Measurements from ENCODE around the gene TRAF3IP3.

TRAF3IP3 gene, protein sequence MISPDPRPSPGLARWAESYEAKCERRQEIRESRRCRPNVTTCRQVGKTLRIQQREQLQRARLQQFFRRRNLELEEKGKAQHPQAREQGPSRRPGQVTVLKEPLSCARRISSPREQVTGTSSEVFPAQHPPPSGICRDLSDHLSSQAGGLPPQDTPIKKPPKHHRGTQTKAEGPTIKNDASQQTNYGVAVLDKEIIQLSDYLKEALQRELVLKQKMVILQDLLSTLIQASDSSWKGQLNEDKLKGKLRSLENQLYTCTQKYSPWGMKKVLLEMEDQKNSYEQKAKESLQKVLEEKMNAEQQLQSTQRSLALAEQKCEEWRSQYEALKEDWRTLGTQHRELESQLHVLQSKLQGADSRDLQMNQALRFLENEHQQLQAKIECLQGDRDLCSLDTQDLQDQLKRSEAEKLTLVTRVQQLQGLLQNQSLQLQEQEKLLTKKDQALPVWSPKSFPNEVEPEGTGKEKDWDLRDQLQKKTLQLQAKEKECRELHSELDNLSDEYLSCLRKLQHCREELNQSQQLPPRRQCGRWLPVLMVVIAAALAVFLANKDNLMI

DNA sequence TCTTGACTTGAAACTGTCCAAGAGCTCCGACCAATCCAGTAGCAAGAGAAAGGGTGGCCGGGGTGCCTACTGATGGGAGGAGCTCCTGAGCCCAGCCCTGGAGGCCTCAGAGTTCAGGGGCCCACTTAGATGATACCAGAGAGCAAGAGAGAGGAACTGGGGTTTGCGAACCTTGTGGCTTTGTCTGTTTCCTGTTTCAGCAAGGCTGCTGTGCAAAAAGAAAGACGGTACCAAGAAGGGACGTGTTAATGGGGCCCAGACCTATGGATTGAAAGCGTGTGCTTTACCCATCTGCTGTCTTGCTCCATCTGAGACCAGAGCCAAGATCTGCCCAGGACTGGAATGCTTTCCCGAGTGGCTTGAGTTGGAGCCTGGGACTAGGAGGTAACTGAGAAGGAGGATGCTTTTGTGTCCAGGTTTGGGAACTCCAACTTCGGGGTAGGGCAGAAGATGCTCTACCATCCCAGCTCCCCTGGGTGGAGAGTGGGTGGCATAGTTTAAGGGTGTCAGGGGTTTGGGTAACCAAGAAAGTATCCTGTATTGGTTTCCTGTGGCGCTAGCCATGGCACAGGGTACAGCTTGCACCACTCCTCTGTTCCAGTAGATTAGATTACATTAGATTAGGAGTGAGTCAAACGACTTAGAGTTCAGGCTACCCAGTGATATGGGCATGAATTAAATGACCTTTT lies at the start of gene TRAF3IP3:
TSS of gene TRAF3IP3 (plus strand) at position 128 of the 689 bp plus-strand sequence. CDS start 3,987 bp downstream, outside the sequence.
- peak; percentile 95 for DNase-seq (ENCODE audit: low spot score)

DNA sequence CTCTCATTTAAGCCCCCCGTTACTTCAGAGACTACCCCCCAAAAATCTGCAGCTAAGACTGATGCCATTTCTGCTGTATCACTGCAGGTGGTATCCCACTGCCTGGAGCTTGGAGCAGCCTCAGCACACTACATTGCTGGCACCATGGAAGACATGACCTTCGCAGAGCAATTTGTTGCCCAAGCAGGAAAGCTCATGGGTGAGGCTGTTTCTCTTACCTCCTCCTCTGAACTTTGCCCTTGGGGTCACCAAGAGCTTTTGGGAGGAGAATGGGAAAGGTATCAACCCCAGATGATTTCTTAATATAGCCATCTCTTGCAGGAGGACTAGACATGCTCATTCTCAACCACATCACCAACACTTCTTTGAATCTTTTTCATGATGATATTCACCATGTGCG lies 49.2 kb upstream of the TRAF3IP3 start:
- no peak for DNase-seq (ENCODE audit: low spot score)

DNA sequence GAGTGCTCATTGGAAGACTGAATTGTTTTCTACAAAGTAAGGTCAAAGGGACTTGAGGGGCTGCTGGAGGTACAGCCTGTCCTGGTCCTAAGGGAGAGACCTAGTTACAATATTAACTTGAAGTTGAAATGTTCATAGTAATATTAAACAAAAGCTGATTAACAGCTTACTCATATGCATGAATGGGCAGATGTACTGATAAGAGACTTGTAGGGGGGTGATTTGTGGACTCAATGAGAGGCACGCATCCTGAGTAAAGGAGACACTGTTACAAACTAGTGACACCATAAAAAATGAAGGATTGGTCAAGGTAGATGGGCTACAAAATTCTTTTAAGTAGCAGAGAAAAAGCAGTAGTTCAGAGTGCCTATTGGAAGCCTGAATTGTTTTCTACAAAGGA lies 48.5 kb upstream of the TRAF3IP3 start:
- DNase-seq (ENCODE audit: low spot score) = no peak

DNA sequence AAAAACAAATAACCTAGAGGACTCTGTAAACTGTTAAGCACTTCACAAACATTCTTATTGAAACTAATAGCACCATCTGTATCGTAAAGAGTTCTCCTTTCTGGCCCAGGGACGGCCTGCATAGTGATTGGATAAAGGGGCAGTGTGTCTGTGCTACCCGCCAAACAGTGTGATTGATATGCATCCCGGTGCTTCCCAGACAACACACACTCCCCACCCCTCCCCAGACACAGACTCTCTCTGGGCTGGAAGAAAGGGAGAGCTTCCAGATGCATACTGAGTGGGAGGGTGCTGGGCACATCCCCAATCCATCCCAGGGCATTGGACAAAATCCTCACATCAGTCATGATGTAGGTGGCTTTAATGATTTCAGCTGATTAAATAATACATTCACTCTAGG lies 47.6 kb upstream of the TRAF3IP3 start:
- DNase-seq (ENCODE audit: low spot score) = no peak

DNA sequence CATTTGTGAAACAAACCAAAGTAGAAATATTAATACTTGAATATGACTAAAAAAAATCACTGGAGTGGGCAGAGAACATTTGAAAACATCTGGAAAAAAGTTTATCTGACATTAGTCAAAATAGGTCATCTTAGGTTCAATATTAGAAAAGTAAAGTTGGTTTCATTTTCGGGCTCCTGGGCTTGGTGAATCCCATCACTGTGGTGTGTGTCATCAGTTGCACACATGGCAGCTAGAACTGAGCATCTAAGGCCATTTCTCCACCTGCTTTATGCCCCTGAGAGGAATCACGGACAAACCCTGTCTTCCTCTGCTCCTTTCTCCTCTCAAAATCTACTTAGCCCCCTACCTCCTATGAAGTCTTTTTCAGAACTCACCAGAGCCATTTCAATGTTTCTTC lies 45.8 kb upstream of the TRAF3IP3 start:
- peak; percentile 60 for DNase-seq (ENCODE audit: low spot score)

DNA sequence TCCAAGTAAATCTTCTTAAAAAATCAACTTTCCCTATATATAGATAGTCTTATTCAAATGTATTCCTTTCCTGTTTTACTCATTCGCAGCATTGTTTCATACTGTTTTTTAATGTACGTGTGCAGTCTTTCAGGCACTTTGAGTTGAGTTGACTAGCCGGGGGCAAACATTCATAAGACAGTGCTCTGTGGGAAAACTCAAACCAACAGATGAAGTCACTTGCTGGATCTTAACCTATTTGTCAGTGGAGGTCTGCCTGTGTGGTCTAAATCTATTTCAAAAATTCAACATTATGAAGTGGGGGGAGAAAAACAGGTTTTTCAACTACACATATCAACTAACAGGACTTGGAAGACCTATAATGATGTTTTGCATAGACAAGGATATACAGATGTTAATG lies 45.0 kb upstream of the TRAF3IP3 start:
- no peak for DNase-seq (ENCODE audit: low spot score)

DNA sequence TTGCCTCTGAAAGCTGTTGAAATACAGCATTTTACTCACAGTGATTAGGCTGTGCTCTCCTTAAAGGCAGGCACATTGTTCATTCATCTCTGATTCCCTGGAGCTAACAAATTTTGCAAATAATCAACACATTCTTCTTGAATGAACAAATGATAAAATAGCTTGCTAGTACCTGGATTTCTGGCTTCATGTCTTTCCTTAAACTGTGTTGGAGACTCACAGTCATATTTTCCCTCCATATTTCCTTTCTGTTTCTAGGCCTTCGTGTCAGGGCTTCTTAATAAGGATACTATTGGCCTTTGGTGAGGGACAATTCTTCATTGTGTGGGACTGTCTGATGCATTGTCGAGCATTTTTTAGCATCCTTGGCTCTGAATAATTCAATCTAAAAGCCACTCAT lies 41.5 kb upstream of the TRAF3IP3 start:
- no peak for DNase-seq (ENCODE audit: low spot score)

DNA sequence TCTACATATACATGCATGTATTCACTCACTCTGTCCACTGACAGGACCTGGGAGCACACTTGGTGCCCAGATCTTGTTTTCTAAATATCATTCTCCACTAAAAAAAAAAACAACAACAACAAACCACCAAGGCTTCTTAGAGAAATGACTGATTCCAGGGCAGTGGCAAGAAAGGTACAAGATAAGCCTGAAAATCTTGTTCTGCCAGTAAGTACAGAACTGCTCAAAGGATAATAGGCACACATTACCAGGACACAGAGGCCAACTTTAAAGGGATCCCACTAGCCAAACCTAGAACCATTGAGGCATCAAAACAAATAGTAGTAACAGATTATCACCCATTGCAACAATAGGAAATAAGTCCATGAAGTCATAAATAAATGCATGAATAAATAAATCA lies 40.5 kb upstream of the TRAF3IP3 start:
- DNase-seq (ENCODE audit: low spot score) = no peak

DNA sequence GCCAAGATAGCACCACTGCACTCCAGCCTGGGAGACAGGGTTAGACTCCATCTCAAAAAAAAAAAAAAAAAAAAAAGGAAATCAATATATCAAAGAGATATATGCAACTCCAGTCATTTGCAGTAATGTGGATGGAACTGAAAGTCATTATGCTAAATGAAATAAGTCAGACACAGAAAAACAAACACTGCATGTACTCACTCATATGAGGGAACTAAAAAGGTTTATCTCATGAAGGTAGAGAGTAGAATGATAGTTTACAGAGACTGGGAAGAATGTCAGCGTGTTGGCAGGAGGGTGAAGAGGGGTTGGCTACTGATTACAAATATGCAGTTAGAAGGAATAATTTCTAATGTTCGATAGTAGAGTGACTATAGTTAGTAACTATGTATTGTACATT lies 38.0 kb upstream of the TRAF3IP3 start:
- no peak for DNase-seq (ENCODE audit: low spot score)

DNA sequence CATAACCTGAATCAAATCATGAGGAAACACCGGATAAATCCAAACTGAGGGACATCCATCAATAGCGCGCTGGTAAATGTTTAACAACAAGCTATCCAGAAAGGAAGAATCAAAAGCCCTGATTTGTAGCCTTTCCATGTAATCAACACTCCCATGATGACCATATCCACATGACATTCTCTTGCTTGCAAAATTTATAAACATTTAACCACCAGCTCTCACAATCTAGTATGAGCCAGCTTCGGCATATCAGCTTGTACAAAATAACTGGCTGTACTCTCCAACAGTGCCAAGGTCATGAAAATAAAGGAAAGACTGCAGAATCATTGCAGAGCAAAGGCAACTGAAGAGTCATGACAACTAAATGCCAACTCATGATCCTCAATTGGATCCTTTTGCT lies 35.5 kb upstream of the TRAF3IP3 start:
- DNase-seq (ENCODE audit: low spot score) = no peak

DNA sequence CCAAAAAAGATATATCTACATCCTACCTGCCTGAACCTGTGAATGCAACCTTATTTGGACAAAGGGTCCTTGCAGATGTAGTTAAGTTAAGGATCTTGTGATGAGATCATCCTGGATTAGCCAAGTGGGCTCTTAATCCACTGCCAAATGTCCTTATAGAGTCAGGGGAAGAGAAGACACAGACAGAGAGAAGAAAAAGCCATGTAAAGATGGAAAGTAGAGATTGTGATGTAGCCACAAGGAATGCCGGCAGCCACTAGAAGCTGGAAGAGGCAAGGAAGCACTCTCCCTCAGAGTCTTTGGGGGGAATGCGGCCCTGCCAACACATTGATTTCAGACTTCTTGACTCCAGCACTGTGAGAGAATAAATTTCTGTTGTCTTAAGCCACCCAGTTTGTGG lies 35.0 kb upstream of the TRAF3IP3 start:
- no peak for DNase-seq (ENCODE audit: low spot score)

DNA sequence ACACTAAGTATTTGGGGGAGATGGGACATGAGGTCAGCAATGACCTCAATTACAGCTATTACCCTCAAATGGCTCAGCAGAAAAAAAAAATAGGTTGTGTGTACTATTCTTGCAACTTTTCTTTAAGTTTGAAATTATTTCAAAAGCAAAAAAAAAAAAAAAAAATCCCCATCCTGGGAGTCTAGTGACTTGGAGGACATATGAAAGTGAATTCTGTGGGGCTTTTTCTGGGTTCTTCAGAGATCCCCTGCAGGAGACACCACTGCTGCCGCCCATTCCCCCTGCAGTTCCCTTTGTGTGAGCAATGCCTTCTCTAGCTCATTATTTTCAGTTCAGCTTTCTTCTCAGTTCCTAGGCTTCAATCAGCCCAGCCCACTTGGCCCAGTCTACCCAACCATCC lies 34.5 kb upstream of the TRAF3IP3 start:
- no peak for DNase-seq (ENCODE audit: low spot score)

DNA sequence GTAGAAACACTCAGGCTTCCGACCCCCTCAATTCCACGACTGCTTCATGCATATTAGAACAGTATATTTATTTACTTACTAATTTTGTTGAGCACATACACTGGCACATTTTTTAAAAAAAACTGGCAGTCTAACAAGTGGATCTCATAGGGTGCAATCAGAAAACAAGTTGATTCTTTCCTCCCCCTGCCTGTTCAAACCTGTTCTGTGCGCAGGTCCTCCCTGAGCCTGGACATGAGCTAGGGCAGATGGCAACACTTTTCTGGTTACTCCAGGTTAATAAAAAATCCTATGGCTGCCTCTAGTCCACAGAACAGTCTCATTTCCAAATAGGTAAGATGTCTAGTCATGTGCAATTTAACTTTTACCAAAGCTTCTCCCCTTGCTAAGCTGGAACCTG lies 32.6 kb upstream of the TRAF3IP3 start:
- no peak for DNase-seq (ENCODE audit: low spot score)

DNA sequence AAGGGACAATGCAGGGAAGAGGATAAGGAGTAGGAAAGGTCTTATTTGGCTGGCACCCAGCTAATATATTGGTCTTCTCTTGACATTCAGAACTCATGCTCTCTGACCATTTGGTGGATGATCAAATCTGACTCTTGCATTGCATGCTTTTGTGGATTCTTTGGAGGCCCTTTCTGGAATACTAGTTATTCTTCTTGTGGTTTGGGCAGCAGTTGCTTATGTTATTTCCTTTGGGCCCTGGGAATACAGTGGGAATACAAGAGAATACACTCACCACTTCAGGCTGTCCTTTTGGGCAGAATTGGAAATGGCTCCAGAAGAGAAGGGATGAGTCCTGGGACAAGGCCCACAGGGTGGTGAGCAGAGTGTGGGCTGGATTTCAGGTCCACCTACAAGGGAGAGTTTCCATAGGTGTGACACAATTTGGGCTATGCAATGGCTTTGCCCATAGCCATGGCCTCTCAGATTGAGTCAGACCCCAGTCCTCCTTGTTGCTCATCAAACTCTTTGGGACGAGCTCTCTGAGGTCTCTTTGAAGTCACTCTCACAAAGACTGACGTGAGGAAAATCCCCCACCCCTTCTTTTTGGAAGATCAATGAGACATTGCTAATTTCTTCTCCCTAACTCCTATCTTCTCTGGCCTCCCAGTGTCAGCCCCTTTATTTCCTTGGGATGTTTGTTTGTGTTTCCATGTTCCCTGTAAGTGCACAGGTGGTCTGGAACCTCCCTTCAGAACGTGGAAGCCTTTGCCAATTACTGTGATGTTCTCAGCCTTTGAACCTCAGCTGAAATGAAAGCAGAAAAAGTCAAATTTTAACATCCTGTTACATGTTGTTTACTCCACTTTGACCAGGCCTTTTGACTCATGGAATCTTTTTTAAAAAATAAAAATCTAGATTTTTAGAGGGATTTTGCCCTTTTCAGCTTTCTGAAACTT lies 31.8 kb upstream of the TRAF3IP3 start:
- peak; percentile 49 for DNase-seq (ENCODE audit: low spot score)

DNA sequence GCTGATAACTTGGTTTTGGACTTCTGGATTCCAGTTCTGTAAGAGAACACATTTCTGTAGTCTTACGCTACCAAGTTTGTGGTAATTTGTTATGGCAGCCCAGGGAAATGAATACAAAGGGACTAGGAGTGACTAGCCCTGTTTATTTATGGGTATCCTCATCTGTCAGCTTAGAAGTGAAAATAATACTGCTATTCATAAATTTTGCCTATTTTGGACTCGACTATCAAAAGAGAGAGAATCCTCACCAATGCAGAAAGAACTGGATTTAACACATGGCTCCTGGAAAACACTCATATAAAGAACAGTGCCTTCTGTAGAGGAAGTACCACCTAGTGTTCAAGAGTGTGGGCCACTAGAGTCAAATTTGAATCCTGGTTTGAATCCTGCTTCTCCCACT lies 28.6 kb upstream of the TRAF3IP3 start:
- DNase-seq (ENCODE audit: low spot score) = no peak

DNA sequence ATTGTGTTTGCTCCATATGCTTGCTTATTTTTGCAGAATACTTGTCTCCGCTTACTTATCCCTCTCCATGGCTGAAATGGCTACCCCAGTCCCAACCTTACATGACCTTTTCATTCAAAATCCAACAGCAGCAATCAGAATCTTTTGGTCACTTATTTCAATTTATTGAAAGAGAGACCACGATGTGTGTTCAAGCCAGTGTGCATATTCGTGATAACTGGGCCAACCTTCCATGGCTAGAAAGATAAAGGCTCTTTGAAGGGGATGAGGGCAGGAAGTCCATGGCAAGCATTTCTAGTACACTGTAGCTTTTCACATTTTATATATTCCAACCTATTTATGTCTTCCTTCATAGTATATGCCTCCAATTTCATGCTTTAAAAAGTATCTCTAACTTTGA lies 28.1 kb upstream of the TRAF3IP3 start:
- no peak for DNase-seq (ENCODE audit: low spot score)

DNA sequence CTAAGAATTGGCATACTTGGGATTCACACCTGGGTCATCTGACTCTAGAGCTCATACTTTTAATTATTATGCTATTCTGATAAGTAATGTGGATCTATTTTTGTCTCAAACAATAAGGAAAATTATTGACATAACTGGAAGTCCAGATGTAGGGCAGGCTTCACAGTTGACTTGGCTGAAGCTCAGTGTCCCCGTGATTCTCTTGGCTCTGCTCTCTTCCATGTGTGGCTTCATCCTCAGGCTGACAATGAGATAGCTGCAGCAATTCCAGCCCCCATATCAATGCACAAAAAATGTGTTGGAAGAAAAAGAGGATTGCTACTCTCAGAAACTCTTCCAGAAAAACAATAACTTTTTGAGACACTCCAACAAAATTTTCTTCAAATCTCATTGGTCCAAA lies 27.4 kb upstream of the TRAF3IP3 start:
- no peak for DNase-seq (ENCODE audit: low spot score)

DNA sequence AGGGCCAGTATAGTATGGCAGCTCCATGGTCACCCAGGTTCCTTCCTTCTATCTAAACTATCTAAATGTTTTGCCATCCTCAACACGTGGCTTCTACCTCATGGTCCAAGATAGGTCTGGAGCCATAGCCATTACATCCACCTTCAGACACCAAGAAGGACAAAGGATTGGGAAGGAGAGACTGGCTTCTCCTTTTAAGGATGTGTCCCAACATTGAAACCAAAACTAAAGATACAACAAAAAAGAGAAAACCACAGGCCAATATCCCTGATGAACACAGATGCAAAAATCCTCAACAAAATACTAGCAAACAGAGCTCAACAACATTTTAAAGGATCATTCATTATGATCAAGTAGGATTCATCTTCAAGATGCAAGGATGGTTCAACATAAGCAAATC lies 26.4 kb upstream of the TRAF3IP3 start:
- DNase-seq (ENCODE audit: low spot score) = no peak

DNA sequence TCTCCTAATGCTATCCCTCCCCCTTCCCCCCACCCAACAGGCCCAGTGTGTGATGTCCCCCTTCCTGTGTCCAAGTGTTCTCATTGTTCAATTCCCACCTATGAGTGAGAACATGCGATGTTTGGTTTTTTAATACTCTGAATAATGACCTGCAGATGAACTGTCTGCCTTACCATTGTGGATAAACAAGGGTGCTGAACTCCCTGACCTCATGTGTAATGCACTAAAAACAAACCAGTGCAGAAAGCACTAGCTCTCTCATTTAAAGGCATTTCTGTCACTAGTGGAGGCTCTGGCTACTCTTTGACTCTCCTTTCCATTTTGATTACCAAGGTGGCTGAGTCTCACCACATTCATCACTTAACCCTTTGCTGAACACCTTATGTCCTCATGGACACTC lies 23.1 kb upstream of the TRAF3IP3 start:
- no peak for DNase-seq (ENCODE audit: low spot score)

DNA sequence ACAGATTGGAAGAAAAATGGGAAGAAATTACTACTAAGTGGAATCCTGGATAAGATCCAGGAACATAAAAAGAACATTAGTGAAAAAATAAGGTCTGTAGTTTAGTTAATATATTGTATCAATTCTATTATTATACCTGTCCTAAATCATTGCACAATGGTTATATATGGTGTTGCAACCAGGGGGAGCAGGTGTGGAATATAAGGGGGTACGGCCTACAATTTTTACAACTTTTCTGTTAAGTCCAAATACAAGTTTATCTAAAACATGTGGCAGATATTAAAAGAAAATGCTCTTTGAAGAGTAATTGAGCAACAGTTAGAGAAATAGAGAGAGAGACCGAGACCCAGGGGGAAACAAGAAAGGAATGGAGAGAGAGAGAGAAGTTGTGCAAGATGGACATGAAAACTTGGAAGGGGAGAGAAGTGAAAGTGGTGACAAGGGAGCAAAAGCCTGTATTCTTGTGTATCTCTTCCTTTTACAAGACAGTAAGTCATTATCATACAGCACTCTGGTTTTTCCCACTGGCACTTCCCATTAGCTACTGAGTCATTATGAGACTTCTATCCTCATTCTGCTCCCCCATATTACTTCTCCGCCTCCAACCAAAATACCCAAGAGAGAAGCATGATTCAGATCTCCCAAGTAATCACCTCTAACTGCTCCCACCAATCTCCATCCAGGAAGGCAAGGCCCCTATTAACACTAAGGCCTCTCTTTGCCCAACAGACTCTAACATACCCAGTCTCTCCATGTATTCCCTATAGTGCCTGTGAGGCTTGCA lies 22.3 kb upstream of the TRAF3IP3 start:
- no peak for DNase-seq (ENCODE audit: low spot score)

DNA sequence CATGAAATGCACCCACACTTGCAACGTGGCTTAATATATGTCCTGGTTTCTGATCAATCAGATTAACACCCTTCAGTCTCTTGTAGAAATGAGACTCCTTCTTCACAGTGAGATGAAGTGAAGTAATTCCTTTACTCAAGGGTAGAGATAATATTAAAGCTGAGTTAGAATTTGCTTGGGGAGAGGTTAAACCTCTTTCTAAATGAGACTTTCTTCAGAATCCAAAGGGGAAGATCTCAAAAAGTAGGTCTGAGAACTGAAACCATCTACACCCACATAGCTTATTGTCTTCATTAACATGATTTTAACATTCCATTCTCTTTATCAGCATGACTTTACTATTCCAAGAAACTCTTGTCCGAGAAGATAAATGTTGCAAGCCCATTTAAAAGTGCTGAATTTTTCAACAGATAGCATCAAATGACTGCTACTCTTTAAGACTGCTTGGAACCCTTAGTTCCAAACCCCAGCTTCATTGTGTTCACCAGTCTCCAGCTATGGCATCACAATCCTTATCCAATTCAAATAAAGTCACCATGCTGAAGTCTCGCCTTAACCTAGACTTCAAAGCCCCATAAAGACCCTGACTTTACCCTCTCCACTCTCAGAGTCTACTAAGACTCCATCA lies 19.2 kb upstream of the TRAF3IP3 start:
- no peak for DNase-seq (ENCODE audit: low spot score)
